ENCODE measurements around the gene TRIM62.

TRIM62 gene

GRCh38 chr1:33097137-33097611 is 84.7 kb downstream of the TRIM62 start:
- DNase-seq: no peak

- DNase-seq: no peak
Observed at GRCh38 chr1:33096363-33097005, 85.4 kb downstream of the TRIM62 start.
